HG03520 (cell line): ENCODE data around the gene IFNG-AS1.

Experiments
- ATAC-seq: cut with Tn5 transposase; IDR thresholded peaks from one replicate; pipeline ENCODE4 v1.9.1; 2021; ENCODE audit warnings: mild to moderate bottlenecking, moderate library complexity; ENCODE audit not compliant: unreplicated experiment

Gene IFNG-AS1

DNA sequence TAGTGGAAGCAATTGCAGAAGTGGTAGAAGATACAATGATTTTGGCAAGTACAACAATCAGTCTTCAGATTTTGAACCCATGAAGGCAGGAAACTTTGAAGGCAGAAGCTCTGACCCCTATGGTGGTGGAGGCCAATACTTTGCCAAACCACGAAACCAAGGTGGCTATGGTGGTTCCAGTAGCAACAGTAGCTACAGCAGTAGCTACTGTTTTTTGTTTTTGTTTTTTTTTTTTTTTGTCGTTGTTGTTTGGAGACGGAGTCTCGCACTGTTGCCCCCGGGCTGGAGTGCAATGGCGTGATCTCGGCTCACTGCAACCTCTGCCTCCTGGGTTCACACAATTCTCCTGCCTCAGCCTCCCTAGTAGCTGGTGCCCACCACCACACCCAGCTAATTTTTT, 47.4 kb downstream of the IFNG-AS1 start:
- ATAC-seq = no peak

DNA sequence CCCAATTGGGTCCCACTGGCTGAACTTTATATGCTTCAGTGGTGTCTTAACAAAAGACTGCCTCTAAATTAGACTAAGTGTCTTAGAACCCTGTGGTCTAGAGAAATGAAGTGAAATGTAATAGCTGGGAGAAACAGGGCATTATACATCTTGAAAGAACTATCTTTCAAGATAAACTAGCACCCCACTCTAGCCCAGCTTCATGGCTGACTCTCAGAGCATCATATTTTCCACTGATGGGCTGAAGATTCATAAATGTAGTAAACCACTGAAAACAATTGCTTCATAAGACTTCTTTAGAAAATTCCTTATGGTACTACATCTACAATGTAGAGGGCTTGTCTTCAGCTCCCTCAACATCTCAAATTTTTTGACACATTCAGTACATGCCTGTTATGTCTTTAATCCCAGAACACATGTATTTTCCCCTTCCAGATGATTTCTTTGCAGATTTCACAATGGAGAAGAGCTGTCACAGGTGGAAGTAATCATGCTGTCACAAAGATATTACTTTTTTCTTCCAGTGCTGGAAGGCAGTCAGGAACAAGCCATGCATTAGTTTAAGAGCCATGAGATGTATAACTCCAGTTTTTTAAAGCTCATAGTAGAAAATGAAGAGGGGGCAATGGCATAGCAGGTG, 48.5 kb downstream of the IFNG-AS1 start:
- no peak for ATAC-seq

DNA sequence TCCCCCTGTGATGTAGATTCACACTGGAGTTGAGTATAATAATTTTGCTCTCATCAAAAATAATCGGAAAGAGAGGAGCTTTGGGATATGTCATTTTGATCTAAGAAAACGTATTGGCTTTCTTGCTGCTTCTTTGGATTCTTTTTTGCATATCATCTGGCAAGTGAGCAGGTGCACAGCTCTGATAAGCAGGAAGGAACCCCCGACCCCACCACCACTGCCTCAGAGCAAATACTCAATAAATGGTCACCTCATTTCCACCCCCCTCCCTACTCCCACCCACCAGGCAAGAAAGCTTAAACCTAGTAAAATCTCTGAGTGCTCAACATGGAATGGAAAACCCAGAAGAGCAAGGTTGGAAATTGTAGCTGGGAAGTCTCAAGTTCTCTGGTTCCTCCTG, 49.4 kb downstream of the IFNG-AS1 start:
- ATAC-seq = no peak

DNA sequence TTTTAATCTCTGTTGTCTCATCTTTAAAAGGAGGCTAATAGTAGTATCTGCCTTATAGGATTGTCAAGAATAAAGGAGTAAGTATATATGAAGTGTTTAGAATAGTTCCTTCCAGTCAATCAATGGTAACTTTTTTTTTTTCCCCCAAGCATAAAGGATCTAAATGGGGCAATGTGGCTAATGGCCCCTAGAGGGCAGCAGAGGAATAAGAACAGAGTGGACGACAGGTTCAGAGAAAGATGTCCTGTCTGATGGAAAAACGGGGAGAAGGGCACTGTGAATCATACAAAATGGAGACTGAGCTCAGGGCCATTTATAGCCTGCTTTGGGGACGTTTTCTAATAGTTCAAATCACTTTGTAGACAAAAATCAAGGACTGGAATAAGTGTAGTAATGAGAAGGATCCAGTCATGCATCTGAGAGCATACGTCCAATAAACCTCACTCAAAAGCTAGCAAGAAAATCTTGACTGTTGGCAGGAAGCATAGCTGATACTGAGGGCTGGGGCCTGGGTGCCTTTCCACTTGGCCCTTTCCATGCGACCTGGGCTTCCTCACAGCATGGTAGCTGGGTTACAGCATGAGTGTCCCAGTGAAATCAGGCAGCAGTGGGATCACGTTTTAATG, 51.3 kb downstream of the IFNG-AS1 start:
- ATAC-seq = no peak

DNA sequence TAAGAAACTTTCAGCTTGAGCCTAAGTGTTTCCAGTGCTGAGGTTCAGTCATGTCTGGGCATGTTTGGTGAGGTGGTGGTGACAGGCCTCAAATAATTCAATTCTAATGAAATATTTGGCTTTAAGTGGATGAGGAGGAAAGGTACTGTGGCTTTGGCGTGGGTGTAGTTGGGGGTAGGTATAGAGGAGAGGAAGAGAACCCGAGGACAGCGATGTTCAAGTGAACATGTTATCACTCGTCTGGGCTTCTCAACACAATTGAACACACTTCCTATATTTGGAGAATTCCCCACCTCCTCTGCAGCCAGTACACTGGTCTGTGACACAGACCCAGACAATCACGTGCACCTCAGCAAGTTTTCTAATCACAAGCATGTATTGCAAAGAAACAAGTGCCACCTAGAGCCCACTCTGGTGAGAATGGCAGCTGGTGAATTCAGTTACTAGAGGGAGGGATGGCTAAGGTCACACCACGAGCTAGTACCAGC, 53.0 kb downstream of the IFNG-AS1 start:
- ATAC-seq = peak; percentile 70

DNA sequence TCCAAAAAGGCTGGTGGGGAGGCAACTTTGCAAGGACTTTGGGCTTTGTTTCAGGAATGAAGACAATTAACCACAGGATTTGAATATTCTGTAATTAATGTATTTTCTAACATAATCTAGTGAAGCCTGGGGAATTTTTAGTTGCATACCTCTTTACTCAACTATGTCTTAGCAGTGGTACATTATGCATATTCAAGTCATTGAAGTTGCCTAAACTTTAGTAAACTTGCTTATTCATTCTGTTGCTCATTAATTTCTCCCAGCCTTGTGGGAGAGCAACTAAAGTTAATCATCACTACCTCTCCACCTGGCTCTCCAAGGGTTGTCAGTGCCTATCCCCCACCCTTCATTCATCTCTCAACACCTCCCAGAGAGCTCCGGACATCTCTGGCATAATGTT, 54.2 kb downstream of the IFNG-AS1 start:
- ATAC-seq = no peak

DNA sequence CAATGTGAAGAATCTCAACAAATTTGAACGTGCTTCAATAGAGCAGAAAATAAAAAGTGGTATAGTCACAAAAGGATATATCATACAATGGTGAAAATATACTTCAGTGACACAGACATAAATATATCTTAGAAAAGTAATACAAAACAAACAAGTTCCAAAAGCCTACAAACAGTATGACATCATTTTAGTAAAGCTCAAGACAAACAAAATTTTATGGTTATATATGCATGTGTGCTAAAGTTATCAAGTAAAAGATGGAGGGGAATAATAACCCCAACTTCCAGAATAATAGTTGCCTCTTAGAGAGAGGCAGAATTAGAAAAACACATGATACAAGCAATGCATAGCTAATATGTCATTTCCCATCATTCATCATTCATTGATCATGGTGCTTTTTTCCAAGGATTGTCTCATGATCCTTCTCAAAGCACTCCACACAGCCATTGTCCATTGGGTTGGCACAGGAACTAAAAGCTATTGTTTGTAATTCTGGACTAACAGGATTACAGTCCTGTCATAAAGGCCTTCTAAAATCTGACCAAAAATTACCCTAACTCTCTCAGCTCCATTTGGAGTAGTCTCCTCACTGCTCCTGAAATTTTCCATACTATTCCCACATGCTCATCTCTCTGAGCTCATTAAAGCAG, 59.5 kb downstream of the IFNG-AS1 start:
- no peak for ATAC-seq

DNA sequence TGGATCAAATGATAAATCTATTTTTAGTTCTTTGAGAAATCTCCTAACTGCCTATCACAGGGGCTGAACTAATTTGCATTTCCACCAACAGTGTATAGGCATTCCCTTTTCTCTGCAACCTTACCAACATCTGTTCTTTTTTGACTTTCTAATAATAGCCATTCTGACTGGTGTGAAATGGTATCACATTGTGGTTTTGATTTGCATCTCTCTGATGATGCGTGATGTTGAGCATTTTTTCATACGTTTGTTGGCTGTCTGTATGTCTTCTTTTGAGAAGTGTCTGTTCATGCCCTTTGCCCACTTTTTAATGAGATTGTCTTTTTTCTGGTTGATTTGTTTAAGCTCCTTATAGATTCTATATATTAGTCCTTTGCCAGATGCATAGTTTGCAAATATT, 67.1 kb downstream of the IFNG-AS1 start:
- ATAC-seq = no peak

DNA sequence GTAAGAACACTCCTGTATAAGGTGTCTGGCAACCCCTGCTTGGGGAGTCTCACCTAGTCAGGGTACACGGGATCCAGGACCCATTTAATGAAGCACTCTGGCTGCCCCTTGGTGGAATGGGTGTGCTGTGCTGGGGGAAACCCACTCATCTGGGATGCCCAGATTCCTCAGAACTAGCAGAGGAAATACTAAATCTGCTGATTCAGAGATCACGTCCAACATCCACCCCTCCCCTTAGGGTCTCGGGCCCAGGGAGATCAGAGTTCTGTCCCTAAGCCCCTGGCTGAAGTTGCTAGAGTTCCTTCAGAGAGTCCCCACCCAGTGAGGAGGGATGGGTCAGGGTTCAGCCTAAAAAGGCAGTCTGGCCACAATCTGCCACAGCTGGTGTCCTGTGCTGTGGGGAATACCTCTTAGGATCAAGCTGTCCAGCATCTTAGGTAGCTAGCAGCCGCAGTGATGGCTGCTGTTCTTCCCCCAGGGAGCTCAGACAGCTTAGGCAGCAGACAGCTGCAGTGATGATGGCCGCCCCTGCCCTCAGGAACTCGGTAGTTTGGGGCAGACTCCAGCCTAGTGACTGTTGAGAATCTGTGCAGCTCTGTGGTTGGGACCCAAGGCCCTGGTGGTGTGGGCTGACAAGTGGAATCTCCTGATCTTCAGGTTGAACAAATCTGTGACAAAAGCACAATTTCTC, 74.8 kb downstream of the IFNG-AS1 start:
- no peak for ATAC-seq

DNA sequence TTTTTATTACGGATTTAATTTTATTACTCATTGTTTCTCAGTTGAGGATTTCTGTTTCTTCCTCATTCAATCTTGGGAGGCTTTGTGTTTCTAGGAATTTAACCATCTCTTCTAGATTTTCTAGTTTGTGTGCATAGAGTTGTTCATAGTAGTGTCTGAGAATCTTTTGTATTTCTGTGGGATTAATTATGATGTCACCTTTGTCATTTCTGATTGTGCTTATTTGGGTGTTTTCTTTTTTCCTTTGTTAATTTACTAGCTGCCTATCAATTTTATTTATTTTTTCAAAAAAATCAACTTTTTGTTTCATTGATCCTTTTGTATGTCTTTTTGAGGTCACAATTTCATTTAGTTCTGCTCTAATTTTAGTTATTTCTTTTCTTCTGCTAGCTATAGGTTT, 75.9 kb downstream of the IFNG-AS1 start:
- no peak for ATAC-seq

DNA sequence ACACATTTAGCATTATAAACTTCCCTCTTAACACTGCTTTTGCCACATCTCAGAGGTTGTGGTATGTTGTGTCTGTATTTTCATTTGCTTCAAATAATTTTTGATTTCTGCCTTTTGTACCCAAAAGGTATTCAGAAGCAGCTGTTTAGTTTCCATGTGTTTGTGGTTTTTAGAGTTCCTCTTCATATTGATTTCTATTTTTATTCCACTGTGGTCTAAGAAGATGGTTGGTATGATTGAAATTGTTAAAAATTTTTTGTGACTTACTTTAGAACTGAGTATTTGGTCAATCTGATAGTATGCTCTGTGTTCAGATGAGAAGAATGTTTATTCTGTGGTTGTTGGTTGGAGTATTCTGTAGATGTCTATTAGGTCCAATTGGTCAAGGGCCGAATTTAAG, 76.4 kb downstream of the IFNG-AS1 start:
- no peak for ATAC-seq

DNA sequence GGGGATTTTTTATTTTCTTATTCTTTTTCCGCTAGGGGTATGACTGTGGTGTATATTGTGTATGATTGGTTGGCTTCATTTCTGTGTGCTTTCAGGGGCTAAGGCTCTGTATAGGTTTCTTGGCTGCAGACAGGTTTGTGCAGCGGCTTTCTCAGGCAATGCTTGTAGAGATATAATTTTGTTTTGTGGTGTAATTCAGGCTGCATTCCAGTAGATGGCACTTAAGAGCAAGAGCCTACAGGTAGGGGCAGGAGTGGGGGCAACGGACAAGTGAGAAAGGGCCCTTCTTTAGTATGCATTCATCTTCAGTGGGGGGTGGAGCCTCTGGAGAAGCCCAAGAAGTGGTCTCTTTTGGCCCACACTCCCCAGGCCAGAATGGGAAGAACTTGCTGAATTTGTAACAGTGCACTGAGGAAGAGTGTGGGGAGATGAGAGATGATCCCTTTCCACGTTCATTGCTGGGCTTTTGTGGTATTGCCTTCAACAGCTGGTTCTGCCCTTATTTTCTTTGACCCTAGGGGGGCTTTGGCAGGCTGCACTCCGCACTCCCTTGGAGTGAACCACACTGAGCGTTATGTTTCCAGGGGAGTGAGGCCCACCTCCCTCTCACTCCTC, 78.6 kb downstream of the IFNG-AS1 start:
- no peak for ATAC-seq

DNA sequence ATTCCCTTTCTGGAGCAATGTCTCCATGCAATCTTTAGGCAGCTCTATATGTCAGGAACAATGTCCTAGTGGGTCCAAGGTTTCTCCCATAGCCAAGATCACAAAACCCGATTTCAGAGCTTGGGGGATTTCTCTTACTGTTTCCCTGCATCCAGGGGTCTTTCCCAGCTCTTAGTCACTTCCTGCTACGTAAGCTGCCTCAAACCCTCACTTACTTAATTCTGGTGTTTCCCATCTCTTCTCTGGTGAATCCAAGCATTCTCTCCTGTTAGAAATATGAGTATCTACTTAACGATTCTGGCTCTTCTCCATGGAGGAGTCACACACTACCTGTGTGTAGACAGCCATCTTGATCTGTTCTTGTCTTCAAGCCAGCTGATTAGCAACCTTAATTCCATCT, 80.0 kb downstream of the IFNG-AS1 start:
- no peak for ATAC-seq
